Ureter (tissue), 1 donor: ENCODE results near the gene MATN3. TPM values are rescaled to one million over a fixed set of nuclear protein-coding genes. Genes with fewer than 3 reads are reported as not detected.
"Not testable (repeated sequence)": the region's sequence is repeated elsewhere in the genome, so short reads cannot be mapped to it uniquely, and the experiment has no call there.

Source experiments
- DNase-seq: peaks from one replicate; pipeline ENCODE4 v3.0.0-alpha.2; 2020; ENCODE audit warnings: low spot score
- total RNA-seq: library from RNA; stranded (reverse); gene quantifications from one replicate; pipeline ENCODE4 v1.2.4, GENCODE V29; 2023
- donor health status: DM: yes; HTN: yes; CAD: no.

Gene MATN3, protein sequence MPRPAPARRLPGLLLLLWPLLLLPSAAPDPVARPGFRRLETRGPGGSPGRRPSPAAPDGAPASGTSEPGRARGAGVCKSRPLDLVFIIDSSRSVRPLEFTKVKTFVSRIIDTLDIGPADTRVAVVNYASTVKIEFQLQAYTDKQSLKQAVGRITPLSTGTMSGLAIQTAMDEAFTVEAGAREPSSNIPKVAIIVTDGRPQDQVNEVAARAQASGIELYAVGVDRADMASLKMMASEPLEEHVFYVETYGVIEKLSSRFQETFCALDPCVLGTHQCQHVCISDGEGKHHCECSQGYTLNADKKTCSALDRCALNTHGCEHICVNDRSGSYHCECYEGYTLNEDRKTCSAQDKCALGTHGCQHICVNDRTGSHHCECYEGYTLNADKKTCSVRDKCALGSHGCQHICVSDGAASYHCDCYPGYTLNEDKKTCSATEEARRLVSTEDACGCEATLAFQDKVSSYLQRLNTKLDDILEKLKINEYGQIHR
- total RNA-seq = 2.2 TPM

DNA sequence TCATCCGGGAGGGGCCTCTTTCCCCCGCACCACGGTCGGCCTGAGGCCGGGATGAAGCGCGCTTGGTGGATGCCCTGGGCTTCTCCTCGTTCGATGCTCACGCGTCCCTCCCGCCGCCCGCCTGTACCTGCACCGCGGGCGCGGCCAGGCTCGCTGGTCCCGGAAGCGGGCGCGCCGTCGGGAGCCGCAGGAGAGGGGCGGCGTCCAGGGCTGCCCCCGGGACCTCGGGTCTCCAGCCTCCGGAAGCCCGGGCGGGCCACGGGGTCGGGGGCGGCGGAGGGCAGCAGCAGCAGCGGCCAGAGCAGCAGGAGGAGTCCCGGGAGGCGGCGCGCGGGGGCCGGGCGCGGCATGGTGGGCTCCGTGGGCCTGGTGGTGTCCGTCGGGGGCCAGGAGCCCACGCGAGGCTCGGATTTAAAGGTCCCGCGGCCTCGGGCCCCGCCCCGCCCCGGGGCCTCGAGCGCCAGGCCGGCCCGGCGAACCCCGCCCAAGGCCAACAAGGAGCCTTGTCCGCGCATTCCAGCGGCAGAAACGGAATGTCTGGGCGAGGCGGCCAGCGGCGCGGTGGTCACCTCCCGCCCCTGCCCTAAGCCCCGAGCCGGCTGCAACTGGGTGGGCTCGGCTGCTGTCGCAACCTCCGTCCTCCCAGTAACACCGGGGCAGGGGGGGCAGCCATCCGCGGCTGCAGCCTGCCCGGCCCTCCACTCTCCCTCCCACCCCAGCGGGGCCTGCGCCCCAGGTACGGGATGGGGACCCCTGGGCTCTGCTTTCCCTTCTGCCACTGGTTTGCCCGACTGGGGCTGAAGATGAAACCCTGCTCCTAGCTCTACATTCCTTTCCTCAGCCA, at the start of gene MATN3:
TSS of gene MATN3 (minus strand) at position 387 of the 844 bp plus-strand sequence. CDS start at position 350, 37 bp downstream.
- DNase-seq = no peak

DNA sequence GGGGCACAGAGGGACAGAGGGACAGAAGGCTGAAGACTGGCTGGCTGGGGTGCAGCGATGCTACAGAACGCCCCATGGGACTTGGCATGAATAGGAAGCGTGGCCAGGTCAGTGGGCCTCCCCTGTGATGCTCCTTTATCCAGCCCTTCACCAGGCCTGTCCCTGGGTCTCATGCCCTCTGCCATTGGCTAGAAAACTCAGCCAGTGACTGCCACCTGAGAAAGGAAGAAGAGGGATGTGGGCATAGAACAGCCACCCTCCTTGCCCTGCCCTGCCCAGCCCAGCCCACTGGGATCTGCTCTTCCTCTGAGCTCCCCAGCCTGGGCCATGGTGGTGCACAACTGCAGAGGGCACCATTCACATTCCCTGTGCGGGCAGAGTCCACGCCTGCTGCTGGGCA, 49.5 kb upstream of the MATN3 start:
- DNase-seq = no peak

DNA sequence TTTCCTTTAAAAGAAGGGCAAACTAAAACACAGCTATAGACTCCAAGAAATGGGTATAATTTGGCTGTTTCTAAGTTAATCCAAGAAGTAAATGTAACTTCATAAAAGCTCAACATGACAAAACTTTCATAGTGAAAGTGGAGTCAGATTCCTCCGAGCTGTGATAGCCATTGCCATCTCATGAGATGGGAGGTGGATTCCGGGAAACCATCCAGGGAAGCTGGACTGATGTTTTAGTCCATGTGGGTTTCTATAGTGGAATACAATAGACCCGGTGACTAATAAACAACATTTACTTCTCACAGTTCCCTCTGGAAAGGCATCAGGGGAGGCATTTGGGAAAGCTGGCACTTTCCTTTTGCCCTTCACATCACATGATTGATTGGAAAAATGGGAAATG, 49.0 kb upstream of the MATN3 start:
- DNase-seq = no peak

DNA sequence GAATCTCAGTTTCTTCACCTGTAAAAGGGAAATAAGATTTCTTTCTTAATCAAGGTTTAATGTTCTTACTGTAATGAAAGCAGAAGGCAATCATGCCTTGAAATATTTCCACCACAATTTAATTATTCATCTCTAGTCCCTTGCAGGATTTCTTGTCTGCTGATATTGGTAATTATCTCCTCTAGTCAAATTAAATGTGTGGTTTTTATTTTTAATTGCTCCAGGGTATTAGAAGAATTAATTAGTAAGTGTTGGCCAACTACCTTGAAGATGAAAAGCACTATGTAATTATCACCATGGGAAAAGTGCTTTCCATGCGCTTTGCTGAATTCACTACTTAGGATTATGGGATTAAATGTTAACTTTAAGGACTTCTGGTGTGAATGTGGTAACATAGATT, 47.6 kb upstream of the MATN3 start:
- DNase-seq = no peak

DNA sequence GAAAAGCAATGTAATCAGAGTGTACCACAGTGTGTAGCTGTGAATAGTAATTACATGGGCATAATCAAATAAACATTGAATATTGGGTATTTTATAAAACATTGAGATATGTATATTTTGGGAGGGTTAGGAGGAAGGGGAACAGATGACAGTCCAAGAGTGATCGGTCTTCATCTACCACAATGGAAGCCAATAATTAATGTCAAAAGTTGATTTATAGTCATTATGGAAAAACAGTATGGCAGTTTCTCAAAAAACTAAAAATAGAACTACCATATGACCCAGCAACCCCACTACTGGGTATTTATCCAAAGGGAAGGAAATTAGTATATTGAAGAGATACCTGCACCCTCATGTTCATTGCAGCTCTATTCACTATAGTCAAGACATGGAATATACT, 44.8 kb upstream of the MATN3 start:
- no peak for DNase-seq

DNA sequence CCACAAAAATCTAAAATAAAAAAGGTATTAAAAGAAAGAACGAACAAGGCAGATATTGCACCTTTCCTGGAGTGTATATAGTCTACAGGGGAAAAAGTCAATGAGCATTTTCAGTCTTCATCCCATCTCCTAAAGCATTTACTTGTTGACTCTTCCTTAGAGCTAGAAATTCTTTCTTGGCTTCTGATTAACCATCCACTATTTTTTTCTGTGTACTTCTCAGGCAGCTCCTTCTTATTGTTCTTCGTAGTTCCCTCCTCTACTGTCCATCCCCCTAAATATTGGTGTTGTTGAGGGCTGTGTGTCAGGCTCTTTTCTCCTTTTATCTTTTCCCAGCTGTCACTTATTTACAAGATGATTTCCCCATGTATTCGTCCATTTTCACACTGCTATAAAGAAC, 42.5 kb upstream of the MATN3 start:
- no peak for DNase-seq

DNA sequence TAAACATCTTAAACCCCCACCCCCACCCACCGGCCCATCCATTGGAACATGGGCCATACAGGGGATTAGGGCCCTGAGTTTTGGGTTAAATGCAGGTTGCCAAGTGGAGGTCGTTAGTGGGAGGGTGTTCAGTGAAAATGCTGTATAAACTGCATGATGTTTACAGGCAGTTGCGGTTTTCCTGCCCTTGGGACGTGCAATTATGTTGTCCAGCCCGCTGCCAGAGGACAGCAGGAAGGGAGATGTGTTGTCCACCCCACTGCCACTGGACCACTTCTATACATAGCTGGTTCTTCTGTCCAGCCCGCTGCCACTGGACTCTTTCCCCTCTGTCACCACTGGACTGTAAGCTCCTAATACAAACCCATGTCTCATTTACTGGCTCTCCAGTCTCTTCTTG, 41.7 kb upstream of the MATN3 start:
- no peak for DNase-seq

DNA sequence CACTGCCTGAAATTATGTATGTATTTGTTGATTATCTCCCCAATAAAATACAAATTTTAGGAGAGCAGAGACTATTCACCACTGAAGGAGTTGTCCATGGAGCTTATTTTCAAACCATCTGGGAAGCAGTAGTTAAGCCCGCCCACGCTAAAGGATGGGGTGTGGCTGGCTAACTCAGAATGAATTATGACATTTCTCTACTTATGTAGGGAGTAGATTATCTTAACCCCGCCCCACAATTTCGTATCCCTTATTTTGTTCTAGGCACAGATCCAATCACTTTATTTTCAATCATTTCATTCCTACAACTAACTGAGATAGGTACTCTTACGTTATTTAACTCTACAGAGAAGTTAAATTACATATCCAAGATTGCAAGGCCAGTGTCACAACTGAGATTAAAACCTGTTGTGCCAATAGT, 40.4 kb upstream of the MATN3 start:
- DNase-seq = peak; percentile 61

DNA sequence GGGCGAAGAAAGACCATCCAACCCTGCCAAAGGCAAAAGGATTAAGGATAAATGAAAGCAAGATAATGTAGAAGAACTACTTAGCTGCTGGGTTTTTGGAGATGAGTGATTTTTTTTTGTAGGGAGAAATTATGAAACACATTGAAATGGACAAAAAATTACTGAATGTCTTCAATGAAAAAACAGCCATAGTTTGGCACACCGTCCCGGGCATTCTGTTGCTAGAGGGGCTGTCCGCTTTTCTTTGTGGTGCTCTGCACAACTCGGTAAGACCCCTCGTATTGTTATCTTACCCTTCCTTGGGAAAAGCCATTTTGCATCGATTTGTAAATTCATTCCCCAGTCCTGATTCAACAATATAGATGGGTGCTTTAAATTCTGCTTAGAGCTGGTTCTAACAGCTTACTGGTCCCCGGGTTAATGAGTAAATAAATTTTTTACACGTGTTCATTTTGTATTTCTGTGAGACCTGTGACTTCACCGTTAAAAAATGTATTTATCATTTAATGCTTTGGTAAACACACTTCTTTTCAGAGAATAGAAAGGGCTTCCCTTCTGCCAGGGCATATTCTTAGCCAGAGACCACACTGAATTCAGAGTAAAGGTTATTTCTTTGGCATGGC, 39.9 kb upstream of the MATN3 start:
- DNase-seq = no peak

DNA sequence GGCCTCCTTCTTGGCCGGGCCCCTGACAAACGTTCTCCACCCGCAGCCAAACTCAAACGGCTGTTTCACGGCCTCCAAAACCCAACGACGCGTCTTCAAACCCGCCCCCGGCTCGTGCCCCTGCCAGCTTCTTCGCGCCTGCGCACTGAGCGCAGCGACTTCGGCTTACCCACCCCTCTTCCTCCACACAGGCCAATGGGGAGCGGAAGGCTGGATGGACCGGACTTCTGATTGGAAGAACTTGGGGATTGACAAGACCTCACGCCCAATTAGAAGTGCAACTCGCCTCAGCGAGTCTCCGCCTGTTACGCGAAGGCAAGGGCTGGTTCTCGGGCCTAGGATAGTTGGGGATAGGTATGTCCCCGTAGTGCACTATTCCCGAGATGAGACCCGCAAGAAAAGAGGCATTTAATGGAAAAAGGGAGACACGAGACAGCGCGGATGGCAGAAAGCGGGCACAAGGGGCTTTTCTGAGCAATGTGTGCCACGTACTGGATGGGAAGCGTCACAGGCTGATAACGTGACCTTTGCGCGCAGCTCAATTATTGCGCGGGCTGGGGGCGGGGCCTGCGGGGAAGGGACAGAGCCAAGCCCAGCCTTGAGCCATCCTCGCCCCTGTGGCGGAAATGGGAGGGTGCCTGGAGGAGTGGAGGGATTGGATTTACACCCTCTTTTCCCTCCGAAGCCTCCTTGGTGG, 39.2 kb upstream of the MATN3 start, which contains the start of gene LAPTM4A:
TSS of gene LAPTM4A (minus strand) at position 97 of the 697 bp plus-strand sequence. CDS start 108 bp downstream, outside the sequence.
- peak; percentile 99 for DNase-seq

DNA sequence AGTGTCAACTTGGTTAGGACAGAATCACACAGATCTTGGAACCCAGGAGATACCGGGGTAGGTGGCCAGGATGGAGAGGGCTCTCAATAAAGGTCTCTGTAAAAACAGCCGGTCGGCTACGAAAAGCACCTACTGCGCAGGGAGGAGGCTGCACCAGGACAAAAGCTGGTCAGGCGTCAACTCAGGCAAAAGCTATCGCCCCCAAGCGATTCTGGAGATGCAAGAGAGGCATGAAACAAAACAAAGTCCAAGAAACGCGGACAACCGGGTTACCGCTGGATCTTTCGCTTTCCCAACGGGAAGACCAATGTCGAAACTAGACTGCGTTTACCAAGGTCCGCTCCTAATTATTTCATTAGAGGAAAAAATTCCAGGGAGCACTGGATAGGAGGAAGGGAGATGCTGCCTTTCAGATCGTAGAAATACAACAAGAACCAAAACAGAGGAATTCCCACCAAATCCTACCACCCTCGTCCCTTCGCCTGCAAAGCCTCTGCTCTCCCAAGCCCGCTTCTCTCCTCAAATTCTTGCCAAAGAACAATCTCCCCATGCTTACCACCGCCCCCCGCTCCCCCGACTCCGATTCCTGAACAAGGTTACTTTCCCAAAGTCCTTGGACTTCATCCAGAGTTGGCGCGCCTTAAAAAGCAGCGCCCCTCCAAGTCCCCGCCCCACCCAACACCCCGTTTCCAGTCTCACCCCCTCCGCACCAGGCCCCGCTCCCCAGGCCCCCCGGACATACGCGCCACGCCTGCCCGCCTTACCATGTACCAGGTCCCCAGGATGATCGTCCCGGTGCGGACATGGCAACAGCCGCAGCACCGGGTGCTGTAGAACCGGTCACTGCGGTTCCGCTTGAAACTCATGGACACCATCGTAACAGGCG, 38.4 kb upstream of the MATN3 start:
- peak; percentile 73 for DNase-seq

DNA sequence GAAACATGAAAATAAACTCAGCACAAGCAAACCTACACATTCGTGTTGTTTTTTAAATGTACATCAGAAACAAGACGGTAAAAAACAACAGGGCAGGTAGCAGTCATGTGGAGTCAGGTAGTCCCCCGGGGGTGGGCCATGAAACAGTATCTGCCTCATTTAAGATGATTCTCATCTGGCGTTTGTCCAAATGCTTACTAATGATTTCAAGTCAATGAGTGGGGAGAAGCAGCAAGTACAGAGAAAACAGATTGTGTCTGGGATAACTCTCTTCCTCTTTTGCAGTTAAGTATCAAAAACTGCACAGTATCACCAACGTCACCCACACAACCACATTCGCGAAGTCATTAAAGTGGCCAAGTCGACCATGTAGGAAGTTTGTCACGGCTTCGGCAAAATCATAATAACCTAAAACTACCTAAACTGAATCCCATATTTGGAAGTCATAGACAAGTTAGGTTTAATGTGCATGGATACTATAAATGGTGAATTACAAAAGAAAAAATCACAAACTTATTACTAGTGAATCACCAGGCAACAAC, 37.7 kb upstream of the MATN3 start:
- no peak for DNase-seq

DNA sequence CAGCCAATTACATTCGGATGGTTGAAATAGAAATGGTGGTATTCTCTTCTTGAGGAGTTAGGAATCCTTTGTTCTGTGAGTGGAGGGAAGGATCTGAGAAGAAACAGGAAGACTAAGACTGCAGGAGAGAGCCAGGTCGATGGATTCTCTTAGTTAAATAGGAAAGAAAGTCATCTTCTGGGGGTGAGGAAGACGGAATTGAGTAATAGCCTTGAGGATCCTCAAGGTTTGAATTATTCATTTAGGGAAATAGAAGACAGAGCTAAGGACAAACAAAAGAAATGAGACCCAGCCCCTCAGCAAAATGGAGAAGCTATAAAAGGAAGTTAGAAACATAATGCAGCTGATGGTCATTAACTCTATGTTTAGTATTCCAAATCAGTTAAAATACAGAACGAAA, 37.2 kb upstream of the MATN3 start:
- no peak for DNase-seq

DNA sequence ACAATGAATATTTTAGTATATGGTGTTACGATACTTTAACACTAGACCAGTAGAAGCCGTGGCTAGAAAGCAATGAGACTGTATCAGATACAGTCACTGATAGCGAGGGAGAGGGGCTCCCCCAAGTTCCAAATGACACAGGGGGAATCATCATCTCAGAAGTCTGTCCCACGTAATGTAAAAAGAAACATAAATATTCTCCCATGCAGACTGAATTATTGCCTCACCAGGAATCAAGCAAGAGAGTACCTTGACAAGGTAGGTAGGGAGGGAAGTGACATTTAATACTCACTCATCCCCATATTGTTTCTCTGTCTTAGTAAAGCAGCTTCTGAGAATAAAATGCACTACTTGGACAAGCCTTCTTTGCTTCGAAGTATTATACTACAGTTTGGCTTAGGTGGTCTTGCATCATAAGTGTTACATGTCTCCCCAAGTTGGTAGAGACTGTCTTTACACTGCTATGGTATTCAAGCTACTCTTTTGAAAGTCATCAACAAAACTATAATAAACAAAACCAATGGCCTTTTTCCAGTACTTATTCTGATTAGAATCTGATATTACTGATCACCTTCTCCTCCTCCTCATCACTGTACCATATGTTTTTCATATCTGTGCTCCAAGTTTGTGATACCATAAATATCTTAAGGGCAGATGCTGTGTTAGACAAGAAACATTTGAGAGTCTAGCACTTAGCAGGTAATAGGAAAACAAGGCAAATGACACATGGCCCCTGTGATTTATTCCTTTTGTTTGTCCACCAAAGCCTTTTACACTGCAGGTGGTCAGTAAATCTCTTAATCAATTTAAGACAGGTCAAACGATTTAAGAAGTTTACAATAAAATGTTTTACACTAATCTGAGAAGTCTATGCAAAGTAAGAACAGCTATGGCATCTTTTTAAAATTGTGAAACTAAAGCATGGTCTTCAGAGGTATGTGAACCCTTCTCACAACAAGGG, 36.3 kb upstream of the MATN3 start:
- DNase-seq = no peak

DNA sequence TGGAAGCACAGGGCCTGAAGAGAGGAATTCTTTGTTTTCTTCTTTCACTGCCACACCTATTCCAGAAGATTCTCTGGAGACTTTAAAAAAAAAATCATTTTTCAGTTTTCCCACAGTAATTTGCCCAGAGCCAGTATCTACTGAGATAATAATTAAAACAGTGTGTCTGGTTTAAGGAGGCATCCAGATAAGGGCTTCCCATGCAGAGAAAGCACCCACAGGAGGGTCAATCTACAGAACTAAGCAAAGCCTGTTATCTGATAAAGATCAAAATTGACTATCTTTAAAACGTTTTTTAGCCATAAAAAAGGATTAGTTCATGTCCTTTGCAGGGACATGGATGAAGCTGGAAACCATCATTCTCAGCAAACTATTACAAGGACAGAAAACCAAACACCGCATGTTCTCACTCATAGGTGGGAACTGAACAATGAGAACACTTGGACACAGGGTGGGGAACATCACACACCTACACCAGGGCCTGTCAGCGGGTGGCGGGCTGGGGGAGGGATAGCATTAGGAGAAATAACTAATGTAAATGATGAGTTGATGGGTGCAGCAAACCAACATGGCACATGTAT, 33.3 kb upstream of the MATN3 start:
- DNase-seq = not testable (repeated sequence)

DNA sequence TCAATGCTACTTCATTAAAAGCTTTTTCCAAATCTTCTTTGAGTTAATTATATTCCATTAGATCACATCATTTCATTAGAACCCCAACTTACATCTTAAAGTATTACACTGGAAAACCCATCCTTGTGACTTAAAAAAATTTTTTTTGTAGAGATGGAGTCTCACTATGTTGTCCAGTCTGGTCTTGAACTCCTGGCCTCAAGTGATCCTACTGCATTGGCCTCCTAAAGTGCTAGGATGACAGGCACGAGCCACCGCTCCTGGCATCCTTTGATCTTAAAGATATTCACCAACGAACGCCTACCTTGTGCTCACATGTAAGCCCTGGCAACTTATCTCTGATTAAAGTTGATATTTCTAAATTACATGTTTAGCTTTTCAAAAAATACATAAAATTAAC, 32.3 kb upstream of the MATN3 start:
- no peak for DNase-seq

DNA sequence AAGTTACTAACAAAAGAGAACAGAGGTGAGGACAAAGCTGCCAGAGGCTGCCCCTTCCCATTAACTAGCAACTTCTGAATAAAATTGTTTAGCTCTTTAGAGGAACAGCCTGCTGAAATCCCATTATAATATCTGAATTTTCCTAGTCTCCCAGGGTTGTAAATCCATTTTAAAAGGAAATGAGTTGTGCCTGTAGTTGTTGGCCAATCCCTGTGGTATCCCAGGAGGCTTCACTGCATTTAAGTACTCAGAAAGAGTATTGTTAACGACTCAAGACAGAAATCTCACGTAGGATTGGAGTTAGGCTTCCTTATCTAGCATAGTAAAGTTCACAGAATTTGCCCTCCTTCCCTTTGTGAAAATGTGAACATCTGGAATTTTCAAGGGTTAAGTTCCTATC, 30.1 kb upstream of the MATN3 start:
- no peak for DNase-seq

DNA sequence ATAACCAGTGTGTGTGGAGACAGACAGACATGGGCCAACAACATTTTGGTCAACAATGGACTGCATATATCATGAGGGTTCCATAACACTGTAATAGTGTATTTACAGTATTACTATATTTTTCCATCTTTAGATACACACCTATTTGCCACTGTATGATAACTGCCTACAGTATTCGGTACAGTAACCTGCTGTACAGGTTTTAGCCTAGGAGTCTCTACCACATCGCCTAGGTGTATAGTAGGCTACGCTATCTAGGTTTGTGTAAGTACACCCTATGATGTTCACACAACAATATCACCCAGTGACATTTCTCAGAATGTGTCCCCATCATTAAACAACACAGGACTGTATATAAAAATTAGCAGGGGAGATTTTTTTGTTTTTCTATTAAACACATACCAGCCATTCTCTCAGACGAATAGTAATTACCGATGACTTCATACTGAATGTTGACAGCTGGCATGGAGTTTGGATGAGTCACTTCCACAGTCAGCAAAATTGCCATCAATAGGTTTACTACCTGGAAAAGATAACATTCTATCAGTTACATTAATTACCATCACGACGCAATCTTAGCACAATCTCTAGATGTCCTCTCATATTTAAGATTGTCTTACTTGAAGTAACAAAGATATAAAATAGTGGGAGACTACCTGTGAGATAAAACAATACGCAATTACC, 28.2 kb upstream of the MATN3 start:
- no peak for DNase-seq
